Measurements from ENCODE around the gene ZNF540. TPM values are rescaled to one million over a fixed set of nuclear protein-coding genes. Genes with fewer than 3 reads are reported as not detected.

Gene ZNF540
- polyA plus RNA-seq, 5 donors, result 4.9 to 7.2 (median 6.9) TPM

Other genes with a start within 250 kb of the ZNF540 start
- gene ZNF527, start 223.8 kb upstream of the ZNF540 start, polyA plus RNA-seq (ENCODE audit: insufficient read depth in 1 of 5, insufficient read length in 5 of 5, low replicate concordance in 1 of 5), result 10 to 100 TPM in 4 of 5 donors, 1 to 10 TPM in 1; 7.1 to 11.5 (median 10.4) TPM
- gene ZNF569, start 127.4 kb upstream of the ZNF540 start, polyA plus RNA-seq (ENCODE audit: insufficient read depth in 1 of 5, insufficient read length in 5 of 5, low replicate concordance in 1 of 5), result 10 to 100 TPM in 3 of 5 donors, 1 to 10 TPM in 2; 7.3 to 15.7 (median 11.8) TPM
- gene ZNF570, start 125.5 kb upstream of the ZNF540 start, polyA plus RNA-seq (ENCODE audit: insufficient read depth in 1 of 5, insufficient read length in 5 of 5, low replicate concordance in 1 of 5), result 10 to 100 TPM in 2 of 5 donors, 1 to 10 TPM in 3; 6.5 to 12.7 (median 10.0) TPM
- gene ZNF793, start 87.9 kb upstream of the ZNF540 start, polyA plus RNA-seq (ENCODE audit: insufficient read depth in 1 of 5, insufficient read length in 5 of 5, low replicate concordance in 1 of 5), result 10 to 100 TPM; 19.5 to 40.2 (median 33.5) TPM
- gene ZNF571, start 84 bp upstream of the ZNF540 start, polyA plus RNA-seq (ENCODE audit: insufficient read depth in 1 of 5, insufficient read length in 5 of 5, low replicate concordance in 1 of 5), result 10 to 100 TPM in 4 of 5 donors, 1 to 10 TPM in 1; 9.1 to 15.6 (median 11.6) TPM
- gene ZFP30, start 60.6 kb downstream of the ZNF540 start, polyA plus RNA-seq (ENCODE audit: insufficient read depth in 1 of 5, insufficient read length in 5 of 5, low replicate concordance in 1 of 5), result 10 to 100 TPM; 14.2 to 29.2 (median 22.6) TPM
- gene ZNF607, start 124.9 kb downstream of the ZNF540 start, polyA plus RNA-seq (ENCODE audit: insufficient read depth in 1 of 5, insufficient read length in 5 of 5, low replicate concordance in 1 of 5), result 10 to 100 TPM in 4 of 5 donors, 1 to 10 TPM in 1; 9.4 to 14.1 (median 11.7) TPM
- gene ZNF573, start 184.7 kb downstream of the ZNF540 start, polyA plus RNA-seq (ENCODE audit: insufficient read depth in 1 of 5, insufficient read length in 5 of 5, low replicate concordance in 1 of 5), result 10 to 100 TPM in 4 of 5 donors, 1 to 10 TPM in 1; 8.5 to 26.3 (median 19.6) TPM

All from right lung (tissue), 5 donors.